GM19468 (cell line): ENCODE data around the gene HEY2.

ENCODE experiments used
- ATAC-seq: cut with Tn5 transposase; IDR thresholded peaks from one replicate; pipeline ENCODE4 v1.9.1; 2021; ENCODE audit warnings: mild to moderate bottlenecking, moderate library complexity, moderate number of reproducible peaks; ENCODE audit not compliant: unreplicated experiment; ENCODE audit errors: extremely low read depth

Gene HEY2

DNA sequence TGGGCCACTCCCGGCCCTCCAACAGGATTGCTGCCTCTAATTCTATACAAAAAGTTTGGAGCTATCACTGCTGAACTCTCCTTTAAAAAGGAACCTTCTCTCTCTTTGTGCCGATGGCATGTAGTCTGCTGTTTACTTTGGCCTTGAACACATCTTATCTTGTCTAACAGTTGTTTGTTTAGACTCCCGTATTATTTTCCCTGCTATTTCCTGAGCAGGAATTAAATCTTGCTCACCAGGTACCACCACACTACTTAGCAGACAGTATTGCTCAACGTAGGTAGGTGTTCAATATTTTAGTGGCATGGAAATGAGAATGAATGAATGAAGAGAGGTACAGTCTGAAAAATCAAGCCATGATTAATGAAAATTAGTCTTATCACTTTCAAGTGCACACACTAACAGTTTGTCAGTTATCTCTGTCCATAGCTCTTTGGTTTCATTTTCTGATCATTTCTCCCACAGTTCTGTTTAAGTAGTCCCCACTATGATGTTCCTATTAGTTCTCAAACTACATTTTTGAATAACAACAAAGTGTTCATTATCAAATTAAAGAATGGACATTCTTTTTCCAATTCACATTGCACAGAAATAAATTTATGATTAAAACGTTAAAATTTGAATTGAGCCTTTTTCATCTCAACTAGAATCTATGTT is 6.8 kb upstream of the HEY2 start:
- ATAC-seq: no peak

DNA sequence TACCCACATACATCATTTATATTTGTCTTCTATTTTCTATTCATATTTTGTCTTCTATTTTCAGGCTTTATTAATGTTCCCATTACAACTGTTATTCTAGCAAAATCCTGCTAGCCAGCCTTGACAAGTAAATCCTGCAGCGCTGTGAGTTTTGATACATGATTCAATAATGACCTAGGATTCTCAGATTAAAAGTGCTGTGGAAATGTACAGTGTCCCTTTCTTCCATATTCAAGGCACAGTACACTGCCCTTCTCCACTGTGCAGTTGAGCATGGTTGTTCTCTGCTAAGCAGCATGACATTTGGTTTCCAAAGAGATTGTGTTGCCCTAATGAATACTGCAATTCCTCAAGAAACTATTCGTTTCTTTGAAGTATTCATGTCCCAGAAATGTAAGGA is 5.8 kb upstream of the HEY2 start:
- no peak for ATAC-seq

DNA sequence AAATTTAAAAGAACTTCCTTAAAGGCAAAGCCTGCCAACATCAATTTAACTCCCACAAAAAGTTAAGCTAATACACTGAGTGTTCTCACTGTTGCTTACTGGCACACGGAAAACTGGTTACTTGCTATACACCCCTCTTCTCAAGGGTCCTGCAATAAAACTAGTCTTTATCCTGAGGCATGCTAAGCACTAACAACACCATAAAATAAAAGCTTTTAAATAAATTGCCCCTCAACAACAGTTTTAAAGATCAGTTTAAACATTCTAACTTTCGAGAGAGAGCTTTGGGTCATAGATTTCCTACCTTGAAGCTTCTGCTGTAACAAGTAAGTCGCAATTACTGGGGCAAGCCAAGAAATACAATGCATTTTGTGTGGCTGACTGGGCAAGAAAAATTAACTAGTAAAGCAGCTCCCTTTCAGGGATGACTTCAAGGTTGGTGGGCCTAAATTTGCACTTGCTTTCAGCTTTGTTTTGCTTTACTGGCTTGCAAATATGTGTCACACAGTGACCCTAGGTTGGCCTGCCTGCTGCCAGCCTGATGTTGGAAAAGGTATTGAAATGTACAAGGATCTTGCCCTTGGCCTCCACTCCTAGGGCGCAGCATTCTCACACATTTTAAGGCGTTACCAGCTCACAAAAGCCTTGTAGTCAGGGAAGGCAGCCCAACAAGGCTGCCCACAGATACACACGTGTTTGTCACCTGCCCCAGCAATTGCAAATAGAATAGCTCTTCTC is 4.0 kb upstream of the HEY2 start:
- ATAC-seq: no peak

DNA sequence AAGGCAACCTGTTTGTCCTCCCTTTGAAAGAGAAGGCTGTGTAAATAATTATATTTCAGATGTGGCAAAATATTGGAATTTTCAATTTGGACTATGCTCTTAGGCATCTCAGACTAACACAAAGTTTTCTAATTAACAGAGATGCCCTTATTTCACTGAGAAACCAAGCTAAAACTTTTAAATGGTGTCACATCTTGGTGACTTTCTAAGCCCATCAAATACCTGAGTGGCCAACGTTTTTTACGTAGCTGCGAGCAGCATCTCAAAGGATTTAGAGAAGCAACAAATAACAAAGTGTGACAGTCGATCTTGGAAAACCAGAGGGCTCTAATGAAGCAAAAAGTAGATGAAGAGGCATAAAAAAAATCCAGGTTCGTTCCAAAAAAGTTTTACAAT is 3.4 kb upstream of the HEY2 start:
- ATAC-seq: no peak

DNA sequence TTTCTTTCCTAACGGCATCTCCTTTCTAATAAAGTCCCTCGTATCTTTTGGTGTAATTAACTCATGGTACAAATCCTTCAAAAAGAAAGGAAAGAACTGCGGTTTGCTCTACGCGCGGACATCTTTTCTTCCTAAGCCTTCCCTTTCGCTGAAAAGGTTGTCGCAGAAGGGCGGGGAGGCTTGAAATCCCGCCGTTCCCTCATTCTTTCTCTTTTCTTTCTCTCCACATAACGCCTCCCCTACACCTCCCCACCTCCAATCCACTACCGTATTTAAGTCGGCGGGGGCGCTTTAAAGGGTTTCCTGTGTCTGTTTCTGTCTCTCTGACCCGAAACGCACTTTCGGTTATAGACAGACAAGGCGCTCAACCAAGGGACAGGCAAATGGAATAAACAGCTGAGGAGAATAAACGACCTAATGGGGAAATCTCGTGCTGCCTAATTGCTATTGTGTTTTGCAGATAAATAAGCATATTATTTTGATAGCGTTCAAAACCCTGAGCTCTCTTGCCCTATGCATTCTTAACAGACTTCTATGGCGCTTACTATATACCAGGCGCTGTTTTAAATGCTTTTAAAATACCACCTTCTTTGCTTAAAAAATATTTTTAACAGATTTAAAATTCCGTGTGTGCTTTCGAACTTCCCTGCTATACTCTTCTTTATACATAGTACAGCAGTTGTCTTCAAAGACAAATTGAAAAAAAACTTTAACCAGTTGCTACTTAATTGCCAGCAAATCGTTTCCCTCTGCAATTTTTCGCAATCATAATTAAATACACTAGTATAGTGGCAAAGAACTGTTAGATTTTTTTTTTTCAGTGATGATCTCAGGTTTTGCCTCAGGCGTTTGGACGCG is 2.5 kb upstream of the HEY2 start:
- peak; percentile 28 for ATAC-seq

DNA sequence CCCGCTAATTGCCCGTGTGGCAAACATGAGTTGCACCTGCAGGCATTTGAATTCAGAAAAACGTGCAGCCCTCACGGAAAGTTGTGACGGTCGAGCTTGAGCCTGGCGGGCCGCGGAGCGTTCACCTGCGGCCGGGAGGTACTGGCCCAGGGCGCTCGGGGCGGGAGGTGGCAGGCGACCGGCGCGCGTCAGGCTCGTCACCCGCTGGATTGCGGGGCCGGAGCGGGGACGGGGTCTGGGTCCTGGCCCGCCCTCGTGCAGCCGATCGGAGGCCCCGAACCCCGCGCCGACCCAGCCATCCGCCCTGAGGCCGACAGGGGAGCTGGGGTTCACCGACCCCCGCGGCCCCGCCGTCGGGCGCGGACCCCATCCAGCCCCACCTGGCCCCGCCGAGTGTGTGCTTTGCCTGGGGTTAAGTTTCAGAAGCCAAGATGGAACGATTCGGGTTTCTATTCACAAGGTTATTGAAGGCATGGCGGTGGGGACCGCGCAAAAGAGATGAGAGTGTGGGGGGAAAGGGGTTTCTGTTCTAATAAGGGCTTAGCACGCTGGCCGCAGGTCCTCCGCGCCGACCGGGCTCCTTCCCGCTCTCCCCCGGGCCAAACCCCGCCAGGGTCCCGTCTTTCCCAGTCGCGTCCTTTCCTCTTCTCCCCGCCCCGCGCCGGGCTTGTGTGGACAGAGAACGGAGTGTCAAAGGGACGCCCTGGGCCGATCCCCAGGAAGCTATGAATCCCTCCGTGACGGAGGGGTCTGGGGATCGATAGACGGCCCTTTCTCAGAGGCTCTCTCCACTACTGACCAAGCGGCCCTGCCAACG is 1.6 kb upstream of the HEY2 start:
- no peak for ATAC-seq

DNA sequence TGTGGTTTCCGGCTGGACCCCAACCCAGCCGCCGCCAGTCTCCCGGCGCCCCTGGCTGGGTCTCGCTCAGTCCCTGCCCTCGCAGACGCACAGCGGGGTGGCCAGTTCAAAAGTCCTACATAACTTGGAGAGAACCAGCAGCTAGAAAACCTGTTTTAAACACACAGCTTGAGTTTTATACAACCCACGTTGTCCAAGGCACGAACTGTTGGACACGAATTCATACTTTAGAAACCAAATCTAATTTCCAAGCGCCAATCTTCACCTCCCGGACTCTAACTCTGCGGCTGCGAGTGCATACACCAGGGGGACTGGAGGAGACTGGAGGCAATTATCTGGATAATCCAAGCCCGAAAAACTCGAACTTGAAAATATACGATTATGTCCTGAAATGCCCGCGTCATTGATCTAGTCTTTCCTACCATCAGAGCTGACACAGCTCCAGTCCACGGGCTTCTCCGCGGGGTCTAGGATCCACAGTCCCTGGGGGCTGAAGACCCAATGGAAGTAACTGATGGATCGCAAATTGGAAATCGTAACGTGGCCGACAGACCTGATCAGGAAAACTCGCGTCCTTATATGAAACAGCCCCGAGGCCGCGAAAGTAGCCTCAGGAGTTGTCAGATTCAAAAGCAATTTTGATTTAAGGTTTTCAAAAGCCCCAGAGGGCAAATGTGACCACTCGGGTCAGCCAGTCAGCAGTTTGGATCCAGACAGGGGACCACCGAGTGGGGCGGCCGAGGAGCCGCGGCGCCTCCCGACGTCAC is 843 bp upstream of the HEY2 start:
- no peak for ATAC-seq

DNA sequence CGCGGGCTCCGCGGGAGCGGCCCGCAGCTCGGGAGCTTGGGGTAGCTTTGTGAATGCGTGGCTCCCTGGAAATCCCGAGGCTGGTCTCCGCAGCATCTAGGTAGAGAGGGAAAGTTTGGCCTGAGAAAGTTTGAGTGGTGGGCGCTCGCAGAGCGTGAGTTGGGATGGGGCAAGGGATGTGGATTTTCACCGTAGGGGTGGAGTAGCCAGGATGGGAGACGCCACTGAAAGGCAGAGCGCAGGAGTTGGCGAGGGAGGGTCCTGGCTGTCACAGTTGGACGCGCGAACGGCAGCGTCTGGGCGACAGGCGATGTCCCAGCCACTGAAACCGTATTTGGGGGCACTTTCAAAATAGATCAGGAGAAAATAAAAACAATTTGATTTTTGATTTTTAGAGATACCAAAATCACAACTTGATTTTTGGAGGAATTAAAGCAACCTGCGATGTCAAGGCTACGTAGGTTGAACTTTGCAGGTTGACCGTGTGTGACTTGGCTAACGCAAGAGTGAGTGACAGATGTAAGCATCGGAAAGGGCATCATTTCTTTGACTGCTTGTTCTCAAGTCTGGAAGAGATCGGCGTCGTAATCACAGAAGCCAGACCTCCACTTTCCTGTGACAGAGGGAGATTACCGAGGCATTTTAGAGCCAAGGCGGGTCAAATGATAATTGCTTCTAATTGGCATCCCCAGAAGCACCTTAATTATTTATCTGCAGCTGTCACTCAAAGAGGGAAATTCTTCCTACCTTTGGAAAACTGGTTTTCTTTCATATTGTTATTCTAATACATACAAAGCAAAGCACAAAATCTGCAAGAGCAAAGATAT is 646 bp downstream of the HEY2 start:
- no peak for ATAC-seq

DNA sequence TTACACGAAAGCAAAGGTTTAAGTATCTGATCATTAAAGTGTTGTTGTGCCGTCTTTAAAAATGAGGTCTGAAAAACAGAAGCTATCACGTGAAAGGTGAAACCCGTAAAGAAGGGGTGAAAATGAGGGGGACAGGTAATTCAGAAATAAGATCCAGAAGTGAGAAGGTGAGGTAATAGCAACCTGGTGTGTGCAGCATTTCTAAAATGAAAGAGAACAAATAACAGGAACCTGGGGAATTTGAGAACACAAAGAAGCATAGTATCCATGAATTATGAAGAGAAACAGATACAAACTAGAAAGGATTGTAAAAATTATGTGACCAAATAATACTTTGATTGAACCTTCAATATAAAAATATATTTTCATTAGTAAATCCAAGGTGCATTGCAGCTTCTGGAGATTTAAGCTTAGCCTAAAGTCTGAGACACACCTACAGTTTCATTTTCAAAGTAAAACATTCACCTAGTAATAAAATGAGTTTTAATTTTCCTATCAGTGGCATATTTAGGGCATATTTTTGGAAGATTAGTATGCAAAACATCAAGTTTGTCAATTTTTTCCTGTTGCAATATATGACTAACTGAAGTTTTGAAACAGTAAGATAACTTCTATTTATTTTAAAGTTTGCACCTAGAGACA is 1.4 kb downstream of the HEY2 start:
- no peak for ATAC-seq

DNA sequence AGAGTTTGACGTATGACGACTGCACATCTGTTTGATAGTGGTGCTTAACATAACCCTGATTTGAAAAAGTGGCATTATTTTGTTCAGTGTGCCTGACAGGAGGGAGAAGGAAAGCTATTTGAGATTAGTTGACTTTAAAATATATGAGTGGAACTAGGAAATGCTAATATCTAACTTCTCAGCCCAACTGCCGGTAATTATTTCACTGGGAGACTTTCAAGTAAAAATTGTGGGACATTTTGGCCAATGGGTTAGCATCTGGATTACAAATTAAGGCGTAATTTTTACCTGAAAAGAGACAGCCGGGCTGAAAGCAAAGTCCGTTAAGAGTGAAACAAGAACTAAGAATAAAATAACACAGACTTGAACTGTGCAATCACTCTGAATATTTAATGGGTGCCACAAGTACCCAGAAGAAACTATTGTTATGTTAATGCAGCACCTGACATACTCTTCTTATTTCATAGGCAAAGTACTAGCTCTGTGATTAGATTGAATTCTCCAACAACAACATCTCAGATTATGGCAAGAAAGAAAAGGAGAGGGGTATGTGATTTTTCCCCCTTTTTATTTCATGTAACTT is 2.0 kb downstream of the HEY2 start:
- ATAC-seq: no peak

GRCh38 chr6:125752773-125753172 is 3.3 kb downstream of the HEY2 start:
- ATAC-seq: no peak

DNA sequence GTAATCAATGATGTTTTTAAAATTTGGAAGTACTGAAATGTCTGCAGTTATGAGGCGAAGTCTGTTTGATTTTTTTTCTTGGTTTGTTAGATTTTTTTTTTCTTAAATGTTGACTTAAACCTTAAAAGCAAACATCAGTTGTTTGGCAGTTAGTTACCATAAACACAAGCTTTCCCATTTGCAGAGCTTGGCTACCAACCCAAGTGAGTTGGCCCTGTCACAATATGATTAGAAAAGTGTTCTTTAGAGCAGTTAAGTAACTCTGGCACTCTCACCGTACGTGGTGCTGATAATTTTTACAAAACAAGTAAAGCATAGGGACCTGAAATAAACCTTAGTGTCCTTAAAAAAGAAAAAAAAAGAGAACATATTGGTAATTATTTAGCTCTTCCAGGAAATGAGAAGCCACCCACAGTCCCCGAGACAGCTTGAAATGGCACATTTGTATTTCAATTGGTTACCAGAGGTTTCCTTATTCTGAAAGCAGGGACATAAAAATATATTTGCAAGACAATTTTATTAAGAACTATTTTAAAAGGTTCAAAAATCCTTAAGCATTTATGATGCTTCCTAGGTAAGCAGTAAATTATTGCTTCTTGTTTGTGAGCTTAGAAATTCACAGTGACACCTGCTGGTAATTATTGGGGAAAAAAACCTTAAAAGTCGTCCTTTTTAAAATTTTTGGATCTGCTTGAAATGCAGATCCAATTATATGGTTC is 3.9 kb downstream of the HEY2 start:
- ATAC-seq: no peak

DNA sequence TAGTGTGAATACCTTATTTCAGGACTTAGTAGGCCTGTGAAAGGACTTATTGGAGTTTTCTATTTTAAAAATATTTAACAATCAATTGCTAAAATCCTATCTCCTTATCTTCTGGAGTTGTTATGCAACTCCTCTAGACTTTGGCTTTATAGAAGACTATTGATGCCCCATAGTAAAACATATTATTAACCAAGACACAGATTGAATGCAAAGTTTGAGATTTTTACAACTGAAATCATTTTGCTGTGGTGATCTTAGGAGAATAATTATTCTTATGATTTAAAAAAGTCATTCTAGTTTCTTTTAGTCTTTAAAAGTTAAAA is 4.5 kb downstream of the HEY2 start:
- ATAC-seq: no peak

GRCh38 chr6:125754566-125754965 is 5.1 kb downstream of the HEY2 start:
- no peak for ATAC-seq

DNA sequence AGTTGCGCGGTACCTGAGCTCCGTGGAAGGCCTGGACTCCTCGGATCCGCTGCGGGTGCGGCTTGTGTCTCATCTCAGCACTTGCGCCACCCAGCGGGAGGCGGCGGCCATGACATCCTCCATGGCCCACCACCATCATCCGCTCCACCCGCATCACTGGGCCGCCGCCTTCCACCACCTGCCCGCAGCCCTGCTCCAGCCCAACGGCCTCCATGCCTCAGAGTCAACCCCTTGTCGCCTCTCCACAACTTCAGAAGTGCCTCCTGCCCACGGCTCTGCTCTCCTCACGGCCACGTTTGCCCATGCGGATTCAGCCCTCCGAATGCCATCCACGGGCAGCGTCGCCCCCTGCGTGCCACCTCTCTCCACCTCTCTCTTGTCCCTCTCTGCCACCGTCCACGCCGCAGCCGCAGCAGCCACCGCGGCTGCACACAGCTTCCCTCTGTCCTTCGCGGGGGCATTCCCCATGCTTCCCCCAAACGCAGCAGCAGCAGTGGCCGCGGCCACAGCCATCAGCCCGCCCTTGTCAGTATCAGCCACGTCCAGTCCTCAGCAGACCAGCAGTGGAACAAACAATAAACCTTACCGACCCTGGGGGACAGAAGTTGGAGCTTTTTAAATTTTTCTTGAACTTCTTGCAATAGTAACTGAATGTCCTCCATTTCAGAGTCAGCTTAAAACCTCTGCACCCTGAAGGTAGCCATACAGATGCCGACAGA is 9.9 kb downstream of the HEY2 start:
- no peak for ATAC-seq

- ATAC-seq: no peak
These were observed 10.6 kb downstream of the HEY2 start for GRCh38 chr6:125759959-125760457.
